NK-92 (cell line): ENCODE data around the gene SPHK1.

Experiments
- DNase-seq: peaks from one replicate; lab custom pipeline; 2025; ENCODE audit not compliant: unreplicated experiment; lab: John Stamatoyannopoulos, UW

Gene SPHK1

GRCh38 chr17:76432004-76432403 lies 47.6 kb downstream of the SPHK1 start:
- no peak for DNase-seq

GRCh38 chr17:76432712-76433336 lies 48.4 kb downstream of the SPHK1 start:
- no peak for DNase-seq

GRCh38 chr17:76433693-76434092 lies 49.3 kb downstream of the SPHK1 start:
- no peak for DNase-seq

- no peak for DNase-seq
These were observed 50.5 kb downstream of the SPHK1 start for GRCh38 chr17:76434870-76435269.

GRCh38 chr17:76435751-76436150 lies 51.3 kb downstream of the SPHK1 start:
- DNase-seq: no peak
